ENCODE data around the gene SRL. TPM values are rescaled to one million over a fixed set of nuclear protein-coding genes. Genes with fewer than 3 reads are reported as not detected.
A peak's percentile ranks its signal among the peaks of the same experiment; 100 is the strongest.

The SRL gene
- total and polyA plus RNA-seq, 2 donors from 2014 or later = 2.6 to 3.3 TPM

DNA sequence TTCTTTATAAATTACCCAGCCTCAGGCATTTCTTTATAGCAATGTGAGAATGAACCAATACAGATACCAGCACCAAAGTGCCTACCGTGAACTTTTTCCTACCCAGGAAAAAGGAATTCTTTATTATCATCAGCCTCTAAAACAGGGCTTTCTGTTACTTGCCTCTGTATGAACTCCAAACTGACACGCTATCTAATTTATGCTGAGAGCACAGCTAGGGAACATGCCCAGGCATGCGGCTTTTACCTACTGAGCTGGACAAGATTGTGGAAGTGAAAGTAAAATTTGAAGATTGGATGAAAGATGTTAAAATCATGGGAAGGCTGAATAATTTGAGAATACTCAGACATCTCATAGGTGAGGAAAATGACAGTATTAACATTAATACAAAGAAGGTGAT is 101.2 kb downstream of the SRL start:
- DNase-seq (peak in 1 of 5 donors; percentile 4), FAIRE-seq (no peak)
- H3K27me3 ChIP-seq (ENCODE audit: control insufficient read depth, insufficient read depth, low read length) = no peaks in the 10 kb centered on the region
- no peak for TF ChIP-seq CTCF (IDR thresholded peaks at IDR 0.05; ENCODE audit: borderline replicate concordance, extremely low read depth, insufficient read depth)
- no peaks in the 10 kb centered on the region for H3K4me1 ChIP-seq (ENCODE audit: control insufficient read depth in 2 of 3, insufficient read depth in 2 of 3, low read depth in 1 of 3, low read length in 3 of 3)
- H3K36me3 ChIP-seq (ENCODE audit: control insufficient read depth in 2 of 3, insufficient read depth in 3 of 3, low read length in 3 of 3) = no peaks in the 10 kb centered on the region
- no peak overlapping the region for H3K4me3 ChIP-seq (ENCODE audit: low read length in 3 of 3)
- H3K9ac ChIP-seq (ENCODE audit: low read length in 3 of 3) = no peak overlapping the region
- intact Hi-C loops (cut with DNase I) = no loop called here
- no peaks in the 10 kb centered on the region for H3K9me3 ChIP-seq (ENCODE audit: control insufficient read depth in 2 of 3, insufficient read depth in 1 of 3, low read length in 3 of 3)
- no peak overlapping the region for H3K27ac ChIP-seq (ENCODE audit: low read depth in 2 of 2, low read length in 2 of 2)

DNA sequence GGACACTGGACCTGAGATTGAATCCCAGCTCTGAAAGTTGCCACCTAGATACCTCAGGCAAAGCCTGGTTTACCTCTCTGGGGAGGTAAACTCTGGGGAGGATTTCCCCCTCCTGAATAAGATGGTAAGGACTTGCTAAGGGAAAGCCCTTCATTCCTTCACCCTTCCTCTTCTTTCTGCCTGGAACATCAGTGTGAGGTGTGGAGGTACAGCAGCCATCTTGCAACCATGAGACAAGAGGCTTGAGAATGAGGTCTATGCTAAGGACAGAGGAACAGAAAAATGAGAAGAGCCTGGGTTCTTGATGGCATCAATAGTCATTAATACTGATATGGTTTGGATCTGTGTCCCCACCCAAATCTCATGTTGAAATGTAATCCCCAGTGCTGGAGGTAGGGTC is 101.9 kb downstream of the SRL start:
- intact Hi-C loops (cut with DNase I) = no loop called here
- H3K9me3 ChIP-seq (ENCODE audit: control insufficient read depth in 2 of 3, insufficient read depth in 1 of 3, low read length in 3 of 3) = no peaks in the 10 kb centered on the region
- FAIRE-seq (no peak), DNase-seq (no peak)
- no peak overlapping the region for H3K27ac ChIP-seq (ENCODE audit: low read depth in 2 of 2, low read length in 2 of 2)
- H3K9ac ChIP-seq (ENCODE audit: low read length in 3 of 3) = no peak overlapping the region
- TF ChIP-seq CTCF (IDR thresholded peaks at IDR 0.05; ENCODE audit: borderline replicate concordance, extremely low read depth, insufficient read depth) = no peak
- H3K4me1 ChIP-seq (ENCODE audit: control insufficient read depth in 2 of 3, insufficient read depth in 2 of 3, low read depth in 1 of 3, low read length in 3 of 3) = no peaks in the 10 kb centered on the region
- no peak overlapping the region for H3K4me3 ChIP-seq (ENCODE audit: low read length in 3 of 3)
- H3K36me3 ChIP-seq (ENCODE audit: control insufficient read depth in 2 of 3, insufficient read depth in 3 of 3, low read length in 3 of 3) = no peaks in the 10 kb centered on the region
- H3K27me3 ChIP-seq (ENCODE audit: control insufficient read depth, insufficient read depth, low read length) = no peaks in the 10 kb centered on the region

Other genes with a start within 250 kb of the SRL start
- gene ADCY9, start 125.6 kb downstream of the SRL start, total RNA-seq = 23.7 TPM
- 6.8 TPM for gene ADCY9, start 125.6 kb downstream of the SRL start, polyA plus RNA-seq (ENCODE audit: insufficient read depth, low read depth, low replicate concordance)
- gene TFAP4, start 30.9 kb upstream of the SRL start, total RNA-seq = 11.9 TPM
- gene TFAP4, start 30.9 kb upstream of the SRL start, polyA plus RNA-seq (ENCODE audit: insufficient read depth, low read depth, low replicate concordance) = 3.2 TPM
- 68.7 TPM for gene GLIS2, start 74.0 kb upstream of the SRL start, total RNA-seq
- gene GLIS2, start 74.0 kb upstream of the SRL start, polyA plus RNA-seq (ENCODE audit: insufficient read depth, low read depth, low replicate concordance) = 35.6 TPM
- gene PAM16, start 109.2 kb upstream of the SRL start, total RNA-seq = 29.4 TPM
- 61.1 TPM for gene PAM16, start 109.2 kb upstream of the SRL start, polyA plus RNA-seq (ENCODE audit: insufficient read depth, low read depth, low replicate concordance)
- gene VASN, start 129.8 kb upstream of the SRL start, total RNA-seq = 82.7 TPM
- gene VASN, start 129.8 kb upstream of the SRL start, polyA plus RNA-seq (ENCODE audit: insufficient read depth, low read depth, low replicate concordance) = 75.7 TPM
- gene CORO7, start 174.5 kb upstream of the SRL start, total RNA-seq = 50.1 TPM
- 9.8 TPM for gene CORO7, start 174.5 kb upstream of the SRL start, polyA plus RNA-seq (ENCODE audit: insufficient read depth, low read depth, low replicate concordance)
- 41.1 TPM for gene DNAJA3, start 183.8 kb upstream of the SRL start, total RNA-seq
- 49.4 TPM for gene DNAJA3, start 183.8 kb upstream of the SRL start, polyA plus RNA-seq (ENCODE audit: insufficient read depth, low read depth, low replicate concordance)
- 54.9 TPM for gene NMRAL1, start 232.5 kb upstream of the SRL start, total RNA-seq
- 94.1 TPM for gene NMRAL1, start 232.5 kb upstream of the SRL start, polyA plus RNA-seq (ENCODE audit: insufficient read depth, low read depth, low replicate concordance)
- 56.4 TPM for gene HMOX2, start 234.3 kb upstream of the SRL start, total RNA-seq
- gene HMOX2, start 234.3 kb upstream of the SRL start, polyA plus RNA-seq (ENCODE audit: insufficient read depth, low read depth, low replicate concordance) = 116 TPM